GM21515 (cell line): ENCODE measurements around the gene PROK1.

Experiments used
- ATAC-seq: cut with Tn5 transposase; IDR thresholded peaks from one replicate; pipeline ENCODE4 v1.9.1; 2021; ENCODE audit not compliant: unreplicated experiment

PROK1 gene

DNA sequence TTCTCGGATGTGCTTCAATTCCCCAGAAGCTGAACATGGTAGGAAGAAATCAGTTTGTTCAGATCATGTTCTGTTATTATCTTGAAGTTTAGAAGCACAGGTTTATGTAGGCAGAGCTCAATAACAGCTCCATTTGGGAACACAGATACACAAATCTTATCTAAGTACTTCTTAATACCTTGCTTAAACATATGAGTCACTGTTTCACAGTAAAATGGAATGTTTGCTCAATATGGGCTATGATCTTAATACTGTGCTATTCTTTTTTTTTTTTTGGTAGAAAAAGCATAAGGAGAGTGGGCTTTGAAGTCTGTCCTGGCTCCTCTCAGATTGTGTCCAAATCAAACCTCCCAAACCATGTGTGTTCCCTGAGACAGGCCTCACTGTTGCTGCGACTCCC lies 13.4 kb downstream of the PROK1 start:
- ATAC-seq, result no peak

- ATAC-seq, result no peak
Measured at GRCh38 chr1:110465038-110465813, 14.3 kb downstream of the PROK1 start.

DNA sequence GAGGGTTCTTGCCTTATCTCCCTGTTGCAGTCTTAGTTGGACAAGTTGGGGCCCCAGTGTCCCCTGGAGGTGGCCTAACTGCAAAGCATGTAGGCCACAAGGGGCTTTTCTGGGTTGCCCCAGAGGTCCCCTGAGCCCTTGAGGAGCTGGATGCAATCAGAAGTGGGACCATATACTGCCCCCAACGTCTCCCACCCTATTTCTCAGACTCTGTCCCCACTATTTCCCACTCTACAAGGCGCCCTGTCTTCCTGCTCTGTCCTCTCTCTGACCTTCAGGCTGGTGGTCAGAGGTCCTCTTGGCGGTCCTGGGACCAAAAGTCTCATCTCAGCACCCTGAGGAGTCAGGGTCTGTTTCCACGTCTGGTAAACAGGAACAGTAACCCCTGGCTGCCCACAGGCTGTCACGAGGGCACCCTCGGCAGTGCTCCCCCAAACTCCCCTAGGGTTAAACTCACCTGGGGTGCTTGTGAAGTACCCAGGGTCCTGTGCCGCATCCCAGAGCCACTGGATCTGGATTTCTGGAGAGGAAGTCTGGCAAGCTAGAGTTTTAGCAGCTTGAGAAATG lies 14.9 kb downstream of the PROK1 start:
- no peak for ATAC-seq

GRCh38 chr1:110466646-110467280 lies 15.8 kb downstream of the PROK1 start:
- no peak for ATAC-seq

DNA sequence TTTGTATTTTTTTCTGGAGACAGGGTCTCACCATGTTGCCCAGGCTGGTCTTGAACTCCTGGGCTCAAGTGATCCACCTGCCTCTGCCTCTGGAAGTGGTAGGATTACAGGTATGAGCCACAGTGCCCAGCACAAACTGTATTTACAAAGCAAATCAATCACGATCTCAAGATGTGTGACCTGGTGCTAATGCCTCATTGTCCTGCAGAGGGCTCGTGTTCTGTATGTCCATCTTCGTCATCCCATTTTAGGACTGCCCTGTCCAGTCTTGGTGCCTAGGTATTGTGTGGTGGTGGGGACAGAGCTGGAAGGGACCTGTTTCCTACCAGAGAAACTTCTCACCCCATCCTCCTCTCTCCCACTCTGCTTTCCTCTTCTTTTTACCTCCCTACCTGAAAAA lies 20.2 kb downstream of the PROK1 start:
- no peak for ATAC-seq

DNA sequence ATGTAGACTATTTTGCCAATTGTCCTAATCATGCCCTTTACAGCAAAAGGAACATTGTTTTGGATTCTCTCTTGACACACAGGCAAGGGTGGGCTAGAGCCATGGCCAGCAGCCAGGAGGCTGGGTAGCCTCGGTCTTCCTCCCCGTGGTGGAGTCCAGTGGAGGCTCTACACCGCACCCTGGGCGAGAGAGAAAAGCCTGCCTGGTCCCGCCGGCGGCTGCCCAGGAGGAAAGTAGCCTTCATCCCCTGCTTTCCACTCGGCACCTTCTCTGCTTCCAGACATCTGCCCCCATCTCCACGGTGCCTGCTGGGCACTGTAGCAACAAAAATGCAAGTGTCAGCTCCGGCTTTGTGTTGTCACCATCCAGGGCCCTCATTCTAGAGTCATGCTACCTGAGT lies 21.6 kb downstream of the PROK1 start:
- ATAC-seq, result no peak

DNA sequence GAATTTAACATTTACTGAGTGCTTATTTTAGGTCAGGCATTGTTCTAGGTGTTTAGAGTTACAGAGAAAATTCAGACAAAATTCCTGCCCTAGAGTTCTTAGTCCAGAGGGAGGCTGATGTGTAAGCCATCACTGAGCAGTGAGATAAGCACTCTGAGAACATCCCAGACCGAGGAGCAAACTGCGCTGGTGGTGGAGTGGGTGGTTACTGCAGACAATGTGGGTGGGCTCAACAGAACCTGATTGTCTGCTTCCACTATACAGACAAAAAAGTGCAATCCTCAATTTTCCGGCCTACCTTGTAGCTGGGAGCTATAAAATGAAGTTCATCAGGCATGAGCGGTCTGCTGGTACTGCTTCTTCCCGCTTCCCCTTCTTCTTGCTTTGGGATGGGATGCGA lies 23.5 kb downstream of the PROK1 start:
- ATAC-seq, result no peak

- ATAC-seq, result no peak
Measured at GRCh38 chr1:110475362-110476027, 24.5 kb downstream of the PROK1 start.

DNA sequence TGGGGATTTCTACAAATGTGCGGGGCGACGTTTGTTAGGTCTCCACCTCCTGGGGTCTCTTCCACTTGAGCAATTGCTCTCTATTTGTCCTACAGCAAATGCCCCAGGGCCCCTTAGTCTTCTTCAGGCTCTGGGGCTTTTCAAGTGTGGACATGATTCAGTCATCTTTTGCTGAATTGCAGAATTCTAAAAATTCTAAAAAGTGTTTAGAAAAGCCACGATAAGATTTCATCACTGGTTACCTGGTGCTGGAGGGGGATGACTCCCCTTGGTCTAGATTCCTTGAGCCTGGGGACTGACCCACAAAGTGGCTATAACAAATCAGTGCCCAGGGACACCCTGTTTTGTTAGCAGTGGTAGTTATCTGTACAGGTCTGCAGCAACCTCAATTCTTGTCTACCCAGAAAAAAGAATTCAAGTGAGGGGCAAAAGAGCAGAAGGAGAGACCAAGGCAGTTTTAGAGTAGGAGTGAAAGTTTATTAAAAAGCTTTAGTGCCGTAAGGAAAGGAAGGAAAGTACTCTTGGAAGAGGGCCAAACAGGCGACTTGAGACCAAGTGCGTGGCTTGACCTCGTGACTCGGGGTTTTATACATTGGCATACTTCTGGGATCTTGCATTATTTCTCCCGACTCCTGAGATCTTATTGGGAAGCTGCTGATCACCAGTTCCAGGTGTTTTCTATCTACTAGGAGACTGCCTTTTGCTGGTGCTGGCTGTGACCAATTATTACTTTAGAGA lies 25.2 kb downstream of the PROK1 start:
- ATAC-seq, result no peak

DNA sequence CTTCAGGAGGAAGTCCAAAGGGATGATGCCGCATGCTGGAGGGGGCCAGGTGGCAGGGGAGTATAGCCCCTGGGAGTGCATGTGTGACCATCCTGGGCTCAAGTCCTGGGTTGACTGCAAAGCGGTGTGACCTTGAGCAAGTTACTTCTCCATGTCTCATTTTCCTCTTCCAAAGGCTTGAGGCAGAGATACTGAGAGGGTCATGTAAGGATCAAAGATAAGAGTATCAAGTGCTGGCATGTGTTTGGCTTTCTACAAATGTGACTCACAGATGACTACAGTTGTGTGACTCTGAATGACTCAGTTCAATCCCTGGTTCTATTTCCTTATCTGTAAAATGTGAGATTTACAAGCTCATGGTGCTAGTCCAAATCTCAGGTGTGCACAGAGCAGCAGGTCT lies 26.1 kb downstream of the PROK1 start:
- no peak for ATAC-seq

GRCh38 chr1:110477445-110477957 lies 26.6 kb downstream of the PROK1 start:
- no peak for ATAC-seq

GRCh38 chr1:110477967-110478640 lies 27.2 kb downstream of the PROK1 start:
- no peak for ATAC-seq

- ATAC-seq, result no peak
Measured at GRCh38 chr1:110478886-110479285, 27.9 kb downstream of the PROK1 start.

GRCh38 chr1:110480356-110481096 lies 29.6 kb downstream of the PROK1 start:
- ATAC-seq, result no peak

- ATAC-seq, result no peak
Measured at GRCh38 chr1:110481968-110482623, 31.1 kb downstream of the PROK1 start.

- no peak for ATAC-seq
Measured at GRCh38 chr1:110482662-110483307, 31.8 kb downstream of the PROK1 start.

GRCh38 chr1:110483308-110483685 lies 32.3 kb downstream of the PROK1 start:
- ATAC-seq, result no peak

DNA sequence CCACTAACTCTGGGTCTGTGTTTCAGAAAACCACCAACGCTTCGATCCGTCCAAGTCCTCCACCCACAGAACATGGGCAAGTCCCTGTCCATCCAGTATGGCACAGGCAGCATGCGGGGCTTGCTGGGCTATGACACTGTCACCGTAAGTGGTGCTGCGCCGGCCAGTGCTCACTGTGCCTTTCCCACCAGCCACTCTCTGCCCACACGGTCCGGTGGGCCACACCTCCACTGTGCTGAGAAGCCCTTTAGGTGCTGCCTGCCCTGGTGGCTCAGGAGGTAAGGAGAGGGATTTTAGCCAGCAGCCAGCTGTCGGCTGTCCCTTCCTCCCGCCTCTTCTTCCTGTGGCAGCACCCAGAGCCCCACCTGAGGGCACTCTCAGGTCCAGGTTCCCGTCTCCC lies 33.9 kb downstream of the PROK1 start:
- no peak for ATAC-seq

- ATAC-seq, result no peak
Measured at GRCh38 chr1:110485725-110486124, 34.8 kb downstream of the PROK1 start.
